H9 (cell line): ENCODE measurements around the gene CMSS1. TPM values are rescaled to one million over a fixed set of nuclear protein-coding genes. Genes with fewer than 3 reads are reported as not detected.

Experiments
- DNase-seq: peaks from one replicate; pipeline ENCODE4 v3.0.0-alpha.2; 2017
- H2AFZ ChIP-seq: one replicate; pipeline ENCODE4 v1.6.1; 2013; ENCODE audit warnings: mild to moderate bottlenecking, low read length, control low read depth, moderate library complexity
- H2AK5ac ChIP-seq: 2 replicates; pipeline ENCODE4 v1.6.1; 2013; ENCODE audit warnings: low read length, control low read depth, mixed read lengths; ENCODE audit not compliant: insufficient read length
- H2BK120ac ChIP-seq: one replicate; pipeline ENCODE4 v1.6.1; 2013; ENCODE audit warnings: low read depth, mild to moderate bottlenecking, low read length, control low read depth, inconsistent platforms; ENCODE audit not compliant: poor library complexity, severe bottlenecking
- H2BK12ac ChIP-seq: 2 replicates; pipeline ENCODE4 v1.6.1; 2013; ENCODE audit warnings: low read length, control low read depth, mixed read lengths, low read depth; ENCODE audit not compliant: insufficient read length
- H2BK15ac ChIP-seq: 2 replicates; pipeline ENCODE4 v1.6.1; 2013; ENCODE audit warnings: low read depth, low read length, control low read depth
- H2BK20ac ChIP-seq: one replicate; pipeline ENCODE4 v1.6.1; 2013; ENCODE audit warnings: low read depth, mild to moderate bottlenecking, low read length, control low read depth, inconsistent platforms; ENCODE audit not compliant: poor library complexity, severe bottlenecking
- H2BK5ac ChIP-seq: 2 replicates; pipeline ENCODE4 v1.6.1; 2013; ENCODE audit warnings: low read length, control low read depth, mixed read lengths; ENCODE audit not compliant: insufficient read length
- H3K14ac ChIP-seq: 2 replicates; pipeline ENCODE4 v1.6.1; 2013; ENCODE audit warnings: low read length, control low read depth; ENCODE audit not compliant: insufficient read depth
- H3K18ac ChIP-seq: 2 replicates; pipeline ENCODE4 v1.6.1; 2013; ENCODE audit warnings: low read depth, mild to moderate bottlenecking, mixed read lengths, low read length, control low read depth; ENCODE audit not compliant: insufficient read length
- H3K23ac ChIP-seq: 2 replicates; pipeline ENCODE4 v1.6.1; 2013; ENCODE audit warnings: low read length, control low read depth, mixed read lengths, low read depth; ENCODE audit not compliant: insufficient read length
- H3K23me2 ChIP-seq: 2 replicates; pipeline ENCODE4 v1.6.1; 2013; ENCODE audit warnings: low read depth, mild to moderate bottlenecking, mixed read lengths, low read length, control low read depth; ENCODE audit not compliant: insufficient read length, poor library complexity, severe bottlenecking
- H3K27ac ChIP-seq: 2 replicates; pipeline ENCODE4 v1.5.1; 2013; ENCODE audit warnings: low read length, control low read depth, mixed read lengths, low read depth; ENCODE audit not compliant: insufficient read length
- H3K27me3 ChIP-seq: 2 replicates; pipeline ENCODE4 v1.6.1; 2013; ENCODE audit warnings: low read length, control low read depth, inconsistent platforms; ENCODE audit not compliant: insufficient read depth
- H3K4ac ChIP-seq: 2 replicates; pipeline ENCODE4 v1.6.1; 2013; ENCODE audit warnings: low read depth, mild to moderate bottlenecking, control low read depth, inconsistent platforms, low read length, moderate library complexity
- H3K4me1 ChIP-seq: 2 replicates; pipeline ENCODE4 v1.6.1; 2013; ENCODE audit warnings: low read length, control low read depth, inconsistent platforms; ENCODE audit not compliant: insufficient read depth
- H3K4me2 ChIP-seq: 2 replicates; pipeline ENCODE4 v1.6.1; 2013; ENCODE audit warnings: low read length, control low read depth, mixed read lengths; ENCODE audit not compliant: insufficient read length, insufficient read depth
- H3K56ac ChIP-seq: 2 replicates; pipeline ENCODE4 v1.6.1; 2013; ENCODE audit warnings: low read depth, mild to moderate bottlenecking, mixed read lengths, low read length, control low read depth; ENCODE audit not compliant: insufficient read length
- H3K79me1 ChIP-seq: 2 replicates; pipeline ENCODE4 v1.6.1; 2013; ENCODE audit warnings: low read depth, mild to moderate bottlenecking, moderate library complexity, low read length, control low read depth, inconsistent platforms; ENCODE audit not compliant: insufficient read depth, poor library complexity, severe bottlenecking
- H3K79me2 ChIP-seq: 2 replicates; pipeline ENCODE4 v1.6.1; 2013; ENCODE audit warnings: low read length, control low read depth, inconsistent platforms; ENCODE audit not compliant: insufficient read depth
- H3K9ac ChIP-seq: 2 replicates; pipeline ENCODE4 v1.6.1; 2013; ENCODE audit warnings: low read length, control low read depth, mixed read lengths; ENCODE audit not compliant: insufficient read length; ENCODE audit errors: extremely low read depth
- H3K9me3 ChIP-seq: one replicate; pipeline ENCODE4 v1.6.1; 2013; ENCODE audit warnings: low read depth, low read length, inconsistent platforms; ENCODE audit not compliant: control insufficient read depth
- H3T11ph ChIP-seq: one replicate; pipeline ENCODE4 v1.6.1; 2013; ENCODE audit warnings: mild to moderate bottlenecking, low read length, control low read depth, inconsistent platforms
- H4K20me1 ChIP-seq: one replicate; pipeline ENCODE4 v1.6.1; 2013; ENCODE audit not compliant: control insufficient read depth, insufficient read length, insufficient read depth
- H4K5ac ChIP-seq: 2 replicates; pipeline ENCODE4 v1.6.1; 2013; ENCODE audit warnings: low read depth, mild to moderate bottlenecking, mixed read lengths, low read length, control low read depth; ENCODE audit not compliant: insufficient read length
- H4K8ac ChIP-seq: replicated peaks from 2 replicates; pipeline ENCODE4 v1.6.1; 2013; ENCODE audit warnings: low read length, control low read depth, mixed read lengths, low read depth; ENCODE audit not compliant: insufficient read length
- H4K91ac ChIP-seq: 2 replicates; pipeline ENCODE4 v1.6.1; 2013; ENCODE audit warnings: low read depth, mild to moderate bottlenecking, moderate library complexity, mixed read lengths, low read length, control low read depth; ENCODE audit not compliant: insufficient read length
- H3K27ac Mint-ChIP-seq, 3 experiments: 2 replicates in 2 of 3; 3 replicates in 1 of 3; pipeline ENCODE4 v1.8.0; 2020 to 2021; ENCODE audit warnings: mixed read lengths in 3 of 3, mild to moderate bottlenecking in 1 of 3, moderate library complexity in 1 of 3
- H3K27me3 Mint-ChIP-seq: 2 replicates; pipeline ENCODE4 v1.8.0; 2021; ENCODE audit warnings: low read depth, mild to moderate bottlenecking, moderate library complexity, mixed read lengths
- H3K36me3 Mint-ChIP-seq, 3 experiments: 2 replicates in 2 of 3; 3 replicates in 1 of 3; pipeline ENCODE4 v1.8.0; 2020 to 2021; ENCODE audit warnings: low read depth in 3 of 3, mixed read lengths in 3 of 3; ENCODE audit not compliant: insufficient read depth in 1 of 3
- H3K4me1 Mint-ChIP-seq, 2 experiments: 2 replicates each; pipeline ENCODE4 v1.8.0; 2020; ENCODE audit warnings: mixed read lengths in 2 of 2
- H3K4me3 Mint-ChIP-seq, 2 experiments: 2 replicates in 1 of 2; 3 replicates in 1 of 2; pipeline ENCODE4 v1.8.0; 2020 to 2021; ENCODE audit warnings: mild to moderate bottlenecking in 2 of 2, mixed read lengths in 2 of 2, moderate library complexity in 1 of 2
- H3K9me3 Mint-ChIP-seq, 2 experiments: 2 replicates in 1 of 2; 3 replicates in 1 of 2; pipeline ENCODE4 v1.8.0; 2020; ENCODE audit warnings: mild to moderate bottlenecking in 2 of 2, mixed read lengths in 2 of 2, moderate library complexity in 1 of 2
- CTCF ChIP-seq: fragments of 200-600 bp; sonication (generic); conservative IDR thresholded peaks from 3 replicates; pipeline ENCODE4 v1.8.0; 2021; ENCODE audit warnings: antibody characterized with exemption, mild to moderate bottlenecking
- WGBS: extraction: QIAGEN DNeasy Blood & Tissue Kit; methylation state at CpG from one replicate; pipeline ENCODE4 v1.1.7; 2013; ENCODE audit warnings: missing lambda C conversion rate, low lambda C conversion rate, mixed read lengths; ENCODE audit not compliant: insufficient read length; ENCODE audit errors: extremely low coverage; 5-methylcytosine and 5-hydroxymethylcytosine counted together
- microRNA-seq: library from miRNA; unstranded; fragments of <30 nt; microRNA quantifications from one replicate; pipeline ENCODE4, GENCODE V29; 2020; ENCODE audit warnings: borderline microRNAs expressed
- total RNA-seq: library from RNA; stranded (reverse); gene quantifications from 2 replicates; pipeline ENCODE4 v1.2.1, GENCODE V29; 2021

Gene CMSS1
- total RNA-seq, 1 experiment from 2014 or later, result 61.8 TPM

GRCh38 chr3:100230710-100231109, 413.0 kb downstream of the CMSS1 start:
- H3K79me1 ChIP-seq, result no peaks in the 10 kb centered on the region
- H3K14ac ChIP-seq, result no peak overlapping the region
- H3K18ac ChIP-seq, result no peak overlapping the region
- H3K27ac ChIP-seq, result no peak overlapping the region
- Mint-ChIP-seq H3K4me3 (no peak overlapping the region), H3K27me3 (no peaks in the 10 kb centered on the region; the same call in 1 of the 2 replicates), H3K36me3 (no peaks in the 10 kb centered on the region), H3K27ac (no peak overlapping the region), H3K4me1 (peaks cover 5 to 14% of the 10 kb centered on the region in 2 experiments), H3K9me3 (peaks cover 0 to 12% of the 10 kb centered on the region in 2 experiments; a peak in 4 of 5 replicates)
- no peak overlapping the region for H2BK15ac ChIP-seq
- H4K8ac ChIP-seq, result no peak overlapping the region
- H3K9ac ChIP-seq, result no peak overlapping the region
- H3K23me2 ChIP-seq, result no peaks in the 10 kb centered on the region
- H4K91ac ChIP-seq, result no peak overlapping the region
- H3K56ac ChIP-seq, result no peak overlapping the region
- no peak overlapping the region for H4K5ac ChIP-seq
- no peaks in the 10 kb centered on the region for H4K20me1 ChIP-seq
- no peak for TF ChIP-seq CTCF
- no peak overlapping the region for H3K23ac ChIP-seq
- no peaks in the 10 kb centered on the region for H3K27me3 ChIP-seq
- WGBS, result no CpG with 5 or more reads among the region's 3 CpGs
- no peak overlapping the region for H2BK120ac ChIP-seq
- no peak for DNase-seq
- H3K4ac ChIP-seq, result no peak overlapping the region
- no peak overlapping the region for H3T11ph ChIP-seq
- no peak overlapping the region for H2AFZ ChIP-seq
- no peak overlapping the region for H2BK20ac ChIP-seq
- H2BK5ac ChIP-seq, result no peak overlapping the region
- H3K4me2 ChIP-seq, result no peak overlapping the region
- peaks cover 3% of the 10 kb centered on the region; the same call in 1 of the 2 replicates for H3K4me1 ChIP-seq
- H2BK12ac ChIP-seq, result no peak overlapping the region
- no peak overlapping the region for H2AK5ac ChIP-seq
- H3K9me3 ChIP-seq, result no peaks in the 10 kb centered on the region
- H3K79me2 ChIP-seq, result no peaks in the 10 kb centered on the region

Small RNAs within 50 kb of the gene (microRNA-seq; reads per million reads assigned to microRNA genes)
- not detected for gene MIR3921

Other genes with a start within 250 kb of the CMSS1 start
- 0.17 and 0.26 TPM in 2 replicates for gene COL8A1, start 179.3 kb upstream of the CMSS1 start, total RNA-seq